8988T (cell line): ENCODE measurements around the gene PMVK.

Experiments used
- DNase-seq: peaks from one replicate; pipeline ENCODE4 v3.0.0; 2011

Gene PMVK

GRCh38 chr1:154945962-154946850 lies 9.7 kb upstream of the PMVK start:
- no peak for DNase-seq

- no peak for DNase-seq
Measured at GRCh38 chr1:154945160-154945961, 8.8 kb upstream of the PMVK start.

- DNase-seq = no peak
Measured at GRCh38 chr1:154944401-154945159, 8.1 kb upstream of the PMVK start.

GRCh38 chr1:154943649-154944400 lies 7.3 kb upstream of the PMVK start:
- DNase-seq = peak; percentile 70

- no peak for DNase-seq
Measured at GRCh38 chr1:154941333-154942013, 5.0 kb upstream of the PMVK start.

GRCh38 chr1:154940651-154941194 lies 4.2 kb upstream of the PMVK start:
- DNase-seq = no peak

GRCh38 chr1:154940213-154940560 lies 3.7 kb upstream of the PMVK start:
- no peak for DNase-seq

- DNase-seq = no peak
Measured at GRCh38 chr1:154938604-154939399, 2.3 kb upstream of the PMVK start.

GRCh38 chr1:154937988-154938386 lies 1.5 kb upstream of the PMVK start:
- no peak for DNase-seq

GRCh38 chr1:154937085-154937987 lies 817 bp upstream of the PMVK start:
- DNase-seq = peak; percentile 84

GRCh38 chr1:154935749-154936554 lies 567 bp downstream of the PMVK start:
- no peak for DNase-seq

GRCh38 chr1:154934358-154934948 lies 2.1 kb downstream of the PMVK start:
- no peak for DNase-seq

GRCh38 chr1:154931940-154932487 lies 4.5 kb downstream of the PMVK start:
- DNase-seq = peak; percentile 69

GRCh38 chr1:154926201-154926600 lies 10.3 kb downstream of the PMVK start:
- DNase-seq = no peak

GRCh38 chr1:154925335-154926170 lies 11.0 kb downstream of the PMVK start:
- DNase-seq = no peak

- DNase-seq = no peak
Measured at GRCh38 chr1:154923695-154924094, 12.8 kb downstream of the PMVK start.

GRCh38 chr1:154913273-154913672 lies 23.2 kb downstream of the PMVK start:
- DNase-seq = no peak
